IMR-90 (cell line): ENCODE measurements around the gene IQCM. TPM values are rescaled to one million over a fixed set of nuclear protein-coding genes. Genes with fewer than 3 reads are reported as not detected.

Experiments
- ATAC-seq: fragments of 200-7000 bp; cut with Tn5 transposase; 2 replicates; pipeline ENCODE4 v1.9.1; 2020; ENCODE audit warnings: low read depth, mild to moderate bottlenecking, moderate library complexity
- BruUV-seq: library from RNA; stranded (reverse); fragments of 400-500 nt; replicated peaks from 2 replicates; lab custom pipeline; 2021; lab: Mats Ljungman, UMichigan
- CTCF ChIA-PET: fragments of 300-600 bp; formaldehyde crosslinking; extraction: SDS; loops from one replicate; lab custom pipeline; 2021; ENCODE audit warnings: antibody characterized with exemption; lab: Yijun Ruan, JAX
- POLR2A ChIA-PET: fragments of 300-600 bp; sonication (Branson Sonifier 250); formaldehyde crosslinking; loops from one replicate; lab custom pipeline; 2022; ENCODE audit warnings: antibody characterized with exemption; ENCODE audit not compliant: unreplicated experiment; lab: Charles Lee
- DNase-seq: peaks from one replicate; pipeline ENCODE4 v3.0.0; 2013
- H2AFZ ChIP-seq: replicated peaks from 2 replicates; pipeline ENCODE3; 2013; ENCODE audit warnings: low read length, mild to moderate bottlenecking; ENCODE audit not compliant: poor library complexity
- H2AK5ac ChIP-seq: 2 replicates; pipeline ENCODE4 v1.6.1; 2013; ENCODE audit warnings: low read depth, low read length, inconsistent platforms
- H2AK9ac ChIP-seq: replicated peaks from 2 replicates; pipeline ENCODE3; 2013; ENCODE audit warnings: mild to moderate bottlenecking, low read depth, low read length, moderate library complexity; ENCODE audit not compliant: poor library complexity
- H2BK120ac ChIP-seq: 2 replicates; pipeline ENCODE4 v1.6.1; 2013; ENCODE audit warnings: low read depth, low read length, inconsistent platforms
- H2BK15ac ChIP-seq: 3 replicates; pipeline ENCODE4 v1.6.1; 2013; ENCODE audit warnings: low read depth, low read length, inconsistent platforms
- H2BK20ac ChIP-seq: 2 replicates; pipeline ENCODE4 v1.6.1; 2013; ENCODE audit warnings: low read depth, mild to moderate bottlenecking, inconsistent platforms, low read length, moderate library complexity
- H2BK5ac ChIP-seq: 2 replicates; pipeline ENCODE4 v1.6.1; 2013; ENCODE audit warnings: mild to moderate bottlenecking, low read depth, low read length, inconsistent platforms; ENCODE audit not compliant: poor library complexity, severe bottlenecking
- H3K14ac ChIP-seq: replicated peaks from 2 replicates; pipeline ENCODE4 v1.6.1; 2013; ENCODE audit warnings: low read depth, low read length, inconsistent platforms
- H3K18ac ChIP-seq: 2 replicates; pipeline ENCODE4 v1.6.1; 2013; ENCODE audit warnings: low read depth, low read length, control low read depth
- H3K23ac ChIP-seq: 2 replicates; pipeline ENCODE4 v1.6.1; 2013; ENCODE audit warnings: low read depth, low read length, inconsistent platforms
- H3K27ac ChIP-seq: 2 replicates; pipeline ENCODE4 v1.5.1; 2013; ENCODE audit warnings: mild to moderate bottlenecking, control low read depth, low read length; ENCODE audit not compliant: insufficient read depth
- H3K27me3 ChIP-seq: 2 replicates; pipeline ENCODE4 v1.6.1; 2013; ENCODE audit warnings: low read length; ENCODE audit not compliant: control insufficient read depth, insufficient read depth
- H3K36me3 ChIP-seq: 2 replicates; pipeline ENCODE4 v1.6.1; 2013; ENCODE audit warnings: low read length, mixed read lengths; ENCODE audit not compliant: control insufficient read depth, insufficient read depth
- H3K4ac ChIP-seq: 2 replicates; pipeline ENCODE4 v1.6.1; 2013; ENCODE audit warnings: low read depth, low read length, inconsistent platforms
- H3K4me1 ChIP-seq: 2 replicates; pipeline ENCODE4 v1.6.1; 2013; ENCODE audit warnings: low read length, mixed read lengths; ENCODE audit not compliant: control insufficient read depth, insufficient read depth
- H3K4me2 ChIP-seq: 2 replicates; pipeline ENCODE4 v1.6.1; 2013; ENCODE audit warnings: low read depth, mild to moderate bottlenecking, control low read depth, low read length, moderate library complexity
- H3K4me3 ChIP-seq: 2 replicates; pipeline ENCODE4 v1.5.1; 2013; ENCODE audit warnings: low read depth, mild to moderate bottlenecking, control low read depth, low read length, moderate library complexity; ENCODE audit not compliant: insufficient read depth
- H3K56ac ChIP-seq: 2 replicates; pipeline ENCODE4 v1.6.1; 2013; ENCODE audit warnings: low read length, inconsistent platforms; ENCODE audit not compliant: insufficient read depth; ENCODE audit errors: extremely low read depth
- H3K79me1 ChIP-seq, 2 experiments: 2 replicates each; pipeline ENCODE4 v1.6.1; 2013; ENCODE audit warnings: low read length in 2 of 2, inconsistent platforms in 1 of 2, low read depth in 1 of 2
- H3K9ac ChIP-seq: 2 replicates; pipeline ENCODE4 v1.6.1; 2013; ENCODE audit warnings: low read depth, low read length, control low read depth
- H3K9me1 ChIP-seq: 2 replicates; pipeline ENCODE4 v1.6.1; 2013; ENCODE audit warnings: low read length, inconsistent platforms; ENCODE audit not compliant: insufficient read depth
- H3K9me3 ChIP-seq: 2 replicates; pipeline ENCODE4 v1.6.1; 2013; ENCODE audit warnings: low read length; ENCODE audit not compliant: control insufficient read depth, insufficient read depth
- H4K20me1 ChIP-seq: 2 replicates; pipeline ENCODE4 v1.6.1; 2013; ENCODE audit warnings: low read length, inconsistent platforms; ENCODE audit not compliant: insufficient read depth
- H4K5ac ChIP-seq: 2 replicates; pipeline ENCODE4 v1.6.1; 2013; ENCODE audit warnings: mild to moderate bottlenecking, low read depth, low read length, control low read depth
- H4K8ac ChIP-seq, 2 experiments: 2 replicates each; pipeline ENCODE4 v1.6.1; 2013; ENCODE audit warnings: low read depth in 2 of 2, low read length in 2 of 2, control low read depth in 1 of 2, inconsistent platforms in 1 of 2
- H4K91ac ChIP-seq: 2 replicates; pipeline ENCODE4 v1.6.1; 2013; ENCODE audit warnings: low read depth, low read length, inconsistent platforms; ENCODE audit not compliant: insufficient read depth
- BHLHE40 ChIP-seq: fragments of 150-350 bp; IDR thresholded peaks from 2 replicates; pipeline ENCODE4 v1.6.1; 2016; ENCODE audit warnings: mild to moderate bottlenecking, low read depth, low read length
- CEBPB ChIP-seq: IDR thresholded peaks from 2 replicates; pipeline ENCODE4 v1.6.1; 2012; ENCODE audit warnings: low read depth, low read length, improper control_type of control experiment
- CHD1 ChIP-seq: IDR thresholded peaks from 2 replicates; pipeline ENCODE4 v1.6.1; 2012; ENCODE audit warnings: low read depth, low read length, improper control_type of control experiment
- ELK1 ChIP-seq: fragments of 150-350 bp; IDR thresholded peaks from 2 replicates; pipeline ENCODE4 v1.6.1; 2016; ENCODE audit warnings: low read depth, mild to moderate bottlenecking, low read length, moderate library complexity, borderline replicate concordance
- FOS ChIP-seq: fragments of 150-350 bp; IDR thresholded peaks from 2 replicates; pipeline ENCODE4 v1.6.1; 2016; ENCODE audit warnings: low read depth, low read length
- MAFK ChIP-seq: IDR thresholded peaks from 2 replicates; pipeline ENCODE4 v1.6.1; 2012; ENCODE audit warnings: low read depth, low read length, improper control_type of control experiment
- MAZ ChIP-seq: IDR thresholded peaks from 2 replicates; pipeline ENCODE4 v1.6.1; 2012; ENCODE audit warnings: low read depth, mild to moderate bottlenecking, low read length, improper control_type of control experiment, moderate library complexity, borderline replicate concordance
- MXI1 ChIP-seq: IDR thresholded peaks from 2 replicates; pipeline ENCODE4 v1.6.1; 2012; ENCODE audit warnings: low read depth, mild to moderate bottlenecking, low read length, moderate library complexity, borderline replicate concordance
- NFE2L2 ChIP-seq: fragments of 150-350 bp; IDR thresholded peaks from 2 replicates; pipeline ENCODE4 v1.6.1; 2016; ENCODE audit warnings: low read depth, mild to moderate bottlenecking, low read length
- POLR2A ChIP-seq: IDR thresholded peaks from 2 replicates; pipeline ENCODE4 v1.6.1; 2012; ENCODE audit warnings: mild to moderate bottlenecking, low read depth, low read length
- RAD21 ChIP-seq: IDR thresholded peaks from 2 replicates; pipeline ENCODE4 v1.6.1; 2012; ENCODE audit warnings: low read length, improper control_type of control experiment
- RCOR1 ChIP-seq: IDR thresholded peaks from 2 replicates; pipeline ENCODE4 v1.6.1; 2012; ENCODE audit warnings: mild to moderate bottlenecking, low read length, improper control_type of control experiment; ENCODE audit not compliant: insufficient replicate concordance
- RFX5 ChIP-seq: IDR thresholded peaks from 2 replicates; pipeline ENCODE4 v1.8.0; 2012; ENCODE audit warnings: low read depth, mild to moderate bottlenecking, low read length, moderate library complexity
- SMC3 ChIP-seq: fragments of 150-350 bp; IDR thresholded peaks from 2 replicates; pipeline ENCODE4 v1.6.1; 2016; ENCODE audit warnings: low read depth, mild to moderate bottlenecking, antibody characterized with exemption, low read length, moderate library complexity
- WGBS, 2 experiments: methylation state at CpG; one replicate each; pipeline versions ENCODE4 v1.1.5 to v1.1.7; 2013; ENCODE audit warnings: missing lambda C conversion rate in 2 of 2; ENCODE audit not compliant: insufficient read length in 1 of 2; ENCODE audit errors: extremely low coverage in 2 of 2; 5-methylcytosine and 5-hydroxymethylcytosine counted together
- dilution Hi-C: fragments of 300-500 bp; cut with HindIII; formaldehyde crosslinking; loops from one replicate; pipeline ENCODE4 v1.14.3; 2018; ENCODE audit warnings: low sequenced_read_pairs; ENCODE audit not compliant: unreplicated experiment
- in situ Hi-C: fragments of 300-500 bp; cut with MboI; formaldehyde crosslinking; loops from 3 replicates; pipeline ENCODE4 v1.14.3; 2019; ENCODE audit warnings: low sequenced_read_pairs, inconsistent platforms, mixed read lengths
- intact Hi-C: fragments of 100-400 bp; cut with micrococcal nuclease; formaldehyde crosslinking; loops from 2 replicates; pipeline ENCODE4 v1.10.0; 2022
- polyA plus RNA-seq, 3 experiments: library from polyadenylated mRNA; depleted of rRNA; stranded (reverse); fragments of >200 nt; gene quantifications; 2 replicates each; pipeline ENCODE4 v1.2.3, GENCODE V29; 2012; ENCODE audit warnings: low replicate concordance in 1 of 3
- total RNA-seq: library from RNA; depleted of rRNA; stranded (reverse); fragments of >200 nt; gene quantifications from 2 replicates; pipeline ENCODE4 v1.2.3, GENCODE V29; 2012
- TF ChIP-seq, protein P1 (sequence below): conservative IDR thresholded peaks from 2 replicates; pipeline ENCODE4 v1.5.1; 2012; ENCODE audit warnings: mild to moderate bottlenecking, low read depth, low read length, improper control_type of control experiment
- TF ChIP-seq, protein P2 (sequence below): fragments of 150-350 bp; IDR thresholded peaks from 2 replicates; pipeline ENCODE4 v1.6.1; 2017; ENCODE audit warnings: mild to moderate bottlenecking, antibody characterized with exemption, low read length, low read depth

Gene IQCM
- total and polyA plus RNA-seq, 2 of the 4 experiments (the other 2 are of a cell fraction): not detected

DNA sequence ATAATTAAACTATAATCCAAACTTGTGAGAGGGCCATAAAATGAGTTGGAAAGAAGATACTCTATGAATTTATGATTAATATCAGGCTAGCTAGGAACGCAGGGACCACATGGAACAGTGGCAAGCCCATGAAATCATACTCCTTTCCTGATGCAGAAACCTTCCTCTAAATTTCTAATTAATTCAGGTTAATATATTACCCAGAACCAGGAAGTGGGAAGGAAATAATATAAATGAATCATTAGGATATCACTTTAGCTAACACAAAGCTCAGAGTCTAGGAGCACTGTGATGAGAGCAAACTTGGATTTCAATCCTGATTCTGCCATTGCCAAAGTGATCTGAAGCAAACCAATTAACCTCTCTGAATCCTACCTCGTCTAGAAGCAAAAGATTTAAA is 68.0 kb downstream of the IQCM start:
- no peaks in the 10 kb centered on the region for H3K9me1 ChIP-seq
- no peak for ATAC-seq
- POLR2A ChIA-PET: no interaction called here
- DNase-seq: no peak
- H4K8ac ChIP-seq: no peak overlapping the region
- TF ChIP-seq BHLHE40 (no peak), MAFK (no peak), MAZ (no peak), RCOR1 (no peak), SMC3 (no peak), FOS (no peak), CHD1 (no peak), RAD21 (no peak), NFE2L2 (no peak), MXI1 (no peak), ELK1 (no peak), POLR2A (no peak), RFX5 (no peak), CEBPB (no peak)
- TF ChIP-seq, protein P1, sequence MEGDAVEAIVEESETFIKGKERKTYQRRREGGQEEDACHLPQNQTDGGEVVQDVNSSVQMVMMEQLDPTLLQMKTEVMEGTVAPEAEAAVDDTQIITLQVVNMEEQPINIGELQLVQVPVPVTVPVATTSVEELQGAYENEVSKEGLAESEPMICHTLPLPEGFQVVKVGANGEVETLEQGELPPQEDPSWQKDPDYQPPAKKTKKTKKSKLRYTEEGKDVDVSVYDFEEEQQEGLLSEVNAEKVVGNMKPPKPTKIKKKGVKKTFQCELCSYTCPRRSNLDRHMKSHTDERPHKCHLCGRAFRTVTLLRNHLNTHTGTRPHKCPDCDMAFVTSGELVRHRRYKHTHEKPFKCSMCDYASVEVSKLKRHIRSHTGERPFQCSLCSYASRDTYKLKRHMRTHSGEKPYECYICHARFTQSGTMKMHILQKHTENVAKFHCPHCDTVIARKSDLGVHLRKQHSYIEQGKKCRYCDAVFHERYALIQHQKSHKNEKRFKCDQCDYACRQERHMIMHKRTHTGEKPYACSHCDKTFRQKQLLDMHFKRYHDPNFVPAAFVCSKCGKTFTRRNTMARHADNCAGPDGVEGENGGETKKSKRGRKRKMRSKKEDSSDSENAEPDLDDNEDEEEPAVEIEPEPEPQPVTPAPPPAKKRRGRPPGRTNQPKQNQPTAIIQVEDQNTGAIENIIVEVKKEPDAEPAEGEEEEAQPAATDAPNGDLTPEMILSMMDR: no peak
- TF ChIP-seq, protein P2, sequence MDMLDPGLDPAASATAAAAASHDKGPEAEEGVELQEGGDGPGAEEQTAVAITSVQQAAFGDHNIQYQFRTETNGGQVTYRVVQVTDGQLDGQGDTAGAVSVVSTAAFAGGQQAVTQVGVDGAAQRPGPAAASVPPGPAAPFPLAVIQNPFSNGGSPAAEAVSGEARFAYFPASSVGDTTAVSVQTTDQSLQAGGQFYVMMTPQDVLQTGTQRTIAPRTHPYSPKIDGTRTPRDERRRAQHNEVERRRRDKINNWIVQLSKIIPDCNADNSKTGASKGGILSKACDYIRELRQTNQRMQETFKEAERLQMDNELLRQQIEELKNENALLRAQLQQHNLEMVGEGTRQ: no peak
- no peaks in the 10 kb centered on the region for H3K79me1 ChIP-seq
- H3K9ac ChIP-seq: no peak overlapping the region
- H3K4me3 ChIP-seq: no peak overlapping the region
- no CpG with 5 or more reads among the region's 2 CpGs for WGBS, 2 experiments
- no peak overlapping the region for H3K27ac ChIP-seq
- H3K4me1 ChIP-seq: no peaks in the 10 kb centered on the region
- no peak overlapping the region for H4K5ac ChIP-seq
- H3K4ac ChIP-seq: no peak overlapping the region
- H3K36me3 ChIP-seq: no peaks in the 10 kb centered on the region
- H4K91ac ChIP-seq: no peak overlapping the region
- CTCF ChIA-PET: no interaction called here
- no peak overlapping the region for H3K56ac ChIP-seq
- no peak overlapping the region for H3K18ac ChIP-seq
- H3K23ac ChIP-seq: no peak overlapping the region
- H2AFZ ChIP-seq: no peak overlapping the region
- intact Hi-C loops: no loop called here
- H3K9me3 ChIP-seq: no peaks in the 10 kb centered on the region
- no peak overlapping the region for H2AK5ac ChIP-seq
- no TSS peak for BruUV-seq
- in situ Hi-C loops: no loop called here
- no peak overlapping the region for H3K4me2 ChIP-seq
- no peak overlapping the region for H3K14ac ChIP-seq
- no peak overlapping the region for H2BK15ac ChIP-seq
- H2BK120ac ChIP-seq: no peak overlapping the region
- no peak overlapping the region for H2AK9ac ChIP-seq
- H4K20me1 ChIP-seq: no peaks in the 10 kb centered on the region
- dilution Hi-C loops: no loop called here
- no peak overlapping the region for H2BK20ac ChIP-seq
- H3K27me3 ChIP-seq: peaks cover 2% of the 10 kb centered on the region; the same call in 1 of the 2 replicates
- H2BK5ac ChIP-seq: no peak overlapping the region
